ENCODE data around the gene SPAAR.

SPAAR gene

GRCh38 chr9:35954942-35955546 lies 45.8 kb downstream of the SPAAR start:
- DNase-seq: peak; percentile 64
- no peak overlapping the region for H3K4me3 Mint-ChIP-seq

GRCh38 chr9:35956651-35957050 lies 47.4 kb downstream of the SPAAR start:
- Mint-ChIP-seq H3K27ac (no peak overlapping the region), H3K4me1 (peaks cover 3% of the 10 kb centered on the region), H3K4me3 (no peak overlapping the region), H3K36me3 (no peaks in the 10 kb centered on the region), H3K27me3 (peaks cover 37% of the 10 kb centered on the region), H3K9me3 (no peaks in the 10 kb centered on the region)
- CTCF ChIA-PET: interaction anchor here (0.6 to 8.3 kb wide), 6 partner anchors 37 to 843 kb away, joined by 3 to 99 read pairs (median 4); no protein-coding TSS in a partner anchor
- no peak for DNase-seq

More at GRCh38 chr9:35954942-35955546, 45.8 kb downstream of the SPAAR start:
- H3K4me1 Mint-ChIP-seq: peaks cover 3% of the 10 kb centered on the region
- CTCF ChIA-PET: interaction anchor here (0.6 to 8.3 kb wide), 16 partner anchors 9 to 803 kb away, joined by 3 to 99 read pairs (median 4); no protein-coding TSS in a partner anchor
- no peaks in the 10 kb centered on the region for H3K36me3 Mint-ChIP-seq
- H3K9me3 Mint-ChIP-seq: no peaks in the 10 kb centered on the region
- H3K27ac Mint-ChIP-seq: no peak overlapping the region
- H3K27me3 Mint-ChIP-seq: peaks cover 27% of the 10 kb centered on the region

- H3K4me1 Mint-ChIP-seq: peaks cover 3% of the 10 kb centered on the region
- peaks cover 27% of the 10 kb centered on the region for H3K27me3 Mint-ChIP-seq
- no peaks in the 10 kb centered on the region for H3K9me3 Mint-ChIP-seq
- no peaks in the 10 kb centered on the region for H3K36me3 Mint-ChIP-seq
- no peak for DNase-seq
- no peak within 1 kb of the TSS for H3K27ac Mint-ChIP-seq
- CTCF ChIA-PET: interaction anchor here (1.1 to 8.3 kb wide), 4 partner anchors 14 to 66 kb away, joined by 3 to 99 read pairs (median 5); no protein-coding TSS in a partner anchor
- H3K4me3 Mint-ChIP-seq: no peak within 1 kb of the TSS
Measured at GRCh38 chr9:35958104-35958837, 49.0 kb downstream of the SPAAR start, which contains the start of gene OR2S2. Gene OR2S2 (minus strand): TSS chr9:35958154. CDS start chr9:35958098, 56 bp downstream.

GRCh38 chr9:35960039-35960655 lies 50.9 kb downstream of the SPAAR start:
- Mint-ChIP-seq H3K27me3 (peaks cover 27% of the 10 kb centered on the region), H3K4me1 (no peaks in the 10 kb centered on the region), H3K9me3 (no peaks in the 10 kb centered on the region), H3K27ac (no peak overlapping the region), H3K4me3 (no peak overlapping the region), H3K36me3 (no peaks in the 10 kb centered on the region)
- no peak for DNase-seq
- CTCF ChIA-PET: interaction anchor here (0.6 to 8.3 kb wide), 5 partner anchors 14 to 64 kb away, joined by 3 to 99 read pairs (median 4); no protein-coding TSS in a partner anchor

Measured in activated naive CD4-positive, alpha-beta T cell treated with anti-CD3 and anti-CD28 coated beads, Interleukin-2, amount 10 ng/mL, durations not matched to agents 7 days and 5 days (primary cell).